Activated T-cell treated with anti-CD3 and anti-CD28 coated beads, Interleukin-2, amount 50 U/mL, for 48 hours (primary cell): ENCODE data around the gene NAGA.
"Not testable (repeated sequence)": the region's sequence is repeated elsewhere in the genome, so short reads cannot be mapped to it uniquely, and the experiment has no call there.

Experiments
- DNase-seq, 2 experiments: peaks; one replicate each; pipeline ENCODE4 v3.0.0-alpha.2; 2020

The NAGA gene

GRCh38 chr22:42070517-42071422, at the start of gene NAGA:
TSS of gene NAGA (minus strand) at chr22:42070812. CDS start at chr22:42070297, 515 bp downstream.
- peak; percentile 92 to 94 for DNase-seq

DNA sequence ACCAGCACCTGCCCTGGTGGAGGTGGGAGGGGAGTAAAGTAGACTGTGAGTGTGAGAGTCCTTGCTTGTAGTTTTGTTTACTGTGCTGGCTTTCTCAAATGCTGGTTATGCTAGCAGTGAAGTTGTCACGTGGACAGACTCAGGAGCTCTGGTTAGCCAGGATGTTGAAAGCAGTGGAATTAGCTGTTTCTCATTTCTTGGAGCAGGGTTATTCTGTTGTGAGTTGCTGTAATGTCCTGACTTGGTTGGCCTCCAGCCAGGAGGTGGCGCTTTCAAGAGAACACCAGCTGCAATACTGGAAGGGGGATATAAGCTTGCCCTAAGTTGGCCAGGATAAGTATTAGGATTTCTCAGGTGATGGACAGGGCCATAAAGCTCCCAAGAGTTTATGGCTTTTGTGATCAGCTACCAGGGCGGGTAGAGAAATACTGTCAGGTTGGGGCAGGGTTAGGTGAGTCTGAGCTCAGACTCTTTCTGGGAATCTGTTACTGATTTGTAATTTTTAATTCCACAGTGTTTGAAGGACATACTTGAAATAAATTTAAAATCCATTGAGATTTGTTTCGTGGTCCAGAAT, 46.3 kb upstream of the NAGA start:
- DNase-seq, result no peak

DNA sequence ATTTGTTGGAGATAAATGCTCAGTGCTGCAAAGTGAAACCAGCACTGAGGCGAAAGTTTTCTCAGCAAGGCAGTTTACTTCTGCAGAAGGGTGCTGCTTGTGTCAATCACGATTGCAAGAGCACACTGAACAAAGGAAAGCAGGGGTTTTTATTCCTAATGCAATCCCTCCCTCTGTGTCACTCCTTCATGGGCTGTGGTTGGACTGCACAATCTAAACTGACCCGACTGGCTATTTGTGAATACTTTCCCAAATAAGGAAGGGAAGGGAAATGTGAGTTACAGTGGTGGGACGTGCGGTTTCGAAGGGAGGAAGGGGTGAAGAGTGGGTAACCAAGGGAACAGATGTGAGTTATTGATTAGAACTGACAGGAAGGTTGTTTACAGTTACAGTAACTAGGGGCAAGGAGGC, 44.8 kb upstream of the NAGA start:
- DNase-seq, result not testable (repeated sequence)

DNA sequence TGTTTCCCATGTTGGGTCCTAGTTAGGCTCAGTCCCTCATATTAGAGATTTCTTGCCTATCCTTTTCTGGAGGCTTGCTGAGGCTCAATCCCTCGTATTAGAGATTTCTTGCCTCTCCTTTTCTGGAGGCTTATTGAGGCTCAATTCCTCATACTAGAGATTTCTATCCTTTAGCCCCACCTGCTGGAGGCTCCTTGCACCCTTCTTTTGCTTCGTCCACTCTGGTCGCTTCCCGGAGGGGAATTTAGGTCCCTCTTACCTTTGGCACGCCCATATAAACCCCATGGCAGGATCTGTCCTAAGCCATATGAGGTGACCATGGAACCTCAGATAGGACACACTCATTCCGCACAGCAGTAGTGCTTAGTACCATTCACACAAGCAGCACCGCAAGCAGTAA, 44.1 kb upstream of the NAGA start:
- DNase-seq, result no peak

DNA sequence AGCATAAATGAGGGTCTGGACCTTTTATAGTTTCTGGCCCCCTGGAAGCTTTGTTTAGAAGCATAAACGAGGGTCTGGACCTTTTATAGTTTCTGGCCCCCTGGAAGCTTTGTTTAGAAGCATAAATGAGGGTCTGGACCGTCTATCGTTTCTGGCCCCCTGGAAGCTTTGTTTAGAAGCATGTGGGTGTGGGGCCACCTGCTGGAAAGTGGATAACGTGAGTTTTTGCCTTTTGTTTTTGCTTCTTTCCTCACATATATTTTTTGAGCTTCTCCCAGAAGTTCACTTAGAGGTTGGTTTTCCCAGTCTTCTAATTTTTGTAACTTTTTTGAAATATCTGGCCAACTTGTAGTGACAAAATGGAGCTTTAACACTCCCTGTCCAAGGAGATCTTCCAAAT, 42.2 kb upstream of the NAGA start:
- DNase-seq, result not testable (repeated sequence)

DNA sequence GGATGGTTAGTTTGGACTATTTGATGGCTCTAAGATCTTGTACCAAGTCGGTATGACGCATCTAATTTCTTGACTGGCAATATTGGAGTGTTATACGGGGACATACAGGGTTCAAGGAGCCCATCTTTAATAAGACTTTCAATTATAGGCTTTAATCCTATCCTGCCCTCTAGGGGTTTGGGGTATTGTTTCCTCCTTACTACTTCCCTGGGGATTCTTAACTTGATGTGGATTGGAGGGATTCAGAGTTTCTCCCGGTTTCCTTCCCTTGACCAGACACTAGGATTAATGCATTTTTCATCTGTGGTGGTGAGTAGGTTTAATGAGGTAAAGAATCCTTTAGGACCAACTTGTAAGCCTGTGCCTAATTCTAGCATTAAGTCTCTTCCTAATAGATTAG, 41.2 kb upstream of the NAGA start:
- no peak for DNase-seq

- DNase-seq, result no peak
Observed at GRCh38 chr22:42108848-42109247, 38.2 kb upstream of the NAGA start.

GRCh38 chr22:42104332-42104860, 33.8 kb upstream of the NAGA start:
- DNase-seq, result not testable (repeated sequence)

DNA sequence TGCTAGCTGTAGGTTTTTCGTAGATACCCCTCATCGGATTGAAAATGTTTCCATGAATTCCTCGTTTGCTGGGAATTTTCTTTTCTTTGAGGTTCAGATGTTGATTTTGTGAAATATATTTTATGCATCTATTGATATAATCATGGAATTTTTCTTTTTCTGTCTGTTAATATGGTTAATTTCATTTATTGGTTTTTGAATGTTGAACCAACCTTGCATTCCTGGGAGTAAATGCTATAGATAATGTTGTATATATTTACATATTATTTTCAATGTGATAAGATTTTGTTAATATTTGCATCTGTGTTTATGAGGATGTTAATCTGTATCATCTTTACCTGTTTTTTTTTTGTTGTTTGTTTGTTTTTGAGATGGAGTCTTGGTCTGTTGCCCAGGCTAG, 30.6 kb upstream of the NAGA start:
- no peak for DNase-seq

DNA sequence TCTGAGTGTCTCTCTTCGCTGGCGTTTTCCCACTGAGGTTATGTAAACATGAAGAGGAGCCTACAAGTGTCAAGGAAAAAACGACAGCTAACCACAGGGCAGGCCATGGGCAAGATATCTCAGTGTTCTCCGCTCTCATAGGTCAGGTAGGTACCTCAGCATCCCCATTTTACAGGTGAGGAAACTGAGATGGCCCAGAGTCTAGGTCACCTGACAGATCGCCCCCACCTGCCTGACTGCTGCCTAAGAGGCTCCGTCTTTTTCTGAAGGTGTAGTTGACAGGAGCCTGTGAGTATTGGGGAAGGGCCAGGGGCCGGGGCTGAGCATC, 20.8 kb upstream of the NAGA start:
- DNase-seq, result no peak

- DNase-seq, result peak; percentile 98 to 99
Observed at GRCh38 chr22:42090596-42091454, 20.2 kb upstream of the NAGA start, which contains the start of gene NDUFA6. TSS of gene NDUFA6 (minus strand) at chr22:42090772. CDS start at chr22:42090744, 28 bp downstream.

GRCh38 chr22:42086051-42086450, 15.4 kb upstream of the NAGA start:
- DNase-seq, result no peak

GRCh38 chr22:42084874-42085273, 14.3 kb upstream of the NAGA start:
- no peak for DNase-seq

- no peak for DNase-seq
Observed at GRCh38 chr22:42083119-42083518, 12.5 kb upstream of the NAGA start.

DNA sequence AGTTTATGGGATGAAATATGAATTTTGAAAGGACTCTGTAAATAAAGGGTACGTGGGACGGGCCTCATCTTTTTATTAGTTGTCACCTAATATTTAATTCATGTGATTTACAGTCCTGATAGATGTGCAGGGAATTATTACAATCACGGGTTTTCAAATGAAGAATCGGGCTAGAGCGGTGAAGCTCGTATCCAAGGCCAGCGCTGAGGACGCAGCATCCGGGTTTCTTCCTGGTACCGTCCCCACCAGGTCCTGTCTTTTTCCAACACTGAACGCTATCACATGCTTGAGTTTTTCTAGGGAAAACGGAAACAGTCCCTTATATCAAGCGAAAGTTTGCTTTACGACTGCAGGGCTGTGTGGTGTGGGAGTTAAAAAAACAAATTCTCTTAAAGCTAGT, 9.7 kb upstream of the NAGA start:
- DNase-seq, result peak in 1 of 2 experiments; percentile 20

DNA sequence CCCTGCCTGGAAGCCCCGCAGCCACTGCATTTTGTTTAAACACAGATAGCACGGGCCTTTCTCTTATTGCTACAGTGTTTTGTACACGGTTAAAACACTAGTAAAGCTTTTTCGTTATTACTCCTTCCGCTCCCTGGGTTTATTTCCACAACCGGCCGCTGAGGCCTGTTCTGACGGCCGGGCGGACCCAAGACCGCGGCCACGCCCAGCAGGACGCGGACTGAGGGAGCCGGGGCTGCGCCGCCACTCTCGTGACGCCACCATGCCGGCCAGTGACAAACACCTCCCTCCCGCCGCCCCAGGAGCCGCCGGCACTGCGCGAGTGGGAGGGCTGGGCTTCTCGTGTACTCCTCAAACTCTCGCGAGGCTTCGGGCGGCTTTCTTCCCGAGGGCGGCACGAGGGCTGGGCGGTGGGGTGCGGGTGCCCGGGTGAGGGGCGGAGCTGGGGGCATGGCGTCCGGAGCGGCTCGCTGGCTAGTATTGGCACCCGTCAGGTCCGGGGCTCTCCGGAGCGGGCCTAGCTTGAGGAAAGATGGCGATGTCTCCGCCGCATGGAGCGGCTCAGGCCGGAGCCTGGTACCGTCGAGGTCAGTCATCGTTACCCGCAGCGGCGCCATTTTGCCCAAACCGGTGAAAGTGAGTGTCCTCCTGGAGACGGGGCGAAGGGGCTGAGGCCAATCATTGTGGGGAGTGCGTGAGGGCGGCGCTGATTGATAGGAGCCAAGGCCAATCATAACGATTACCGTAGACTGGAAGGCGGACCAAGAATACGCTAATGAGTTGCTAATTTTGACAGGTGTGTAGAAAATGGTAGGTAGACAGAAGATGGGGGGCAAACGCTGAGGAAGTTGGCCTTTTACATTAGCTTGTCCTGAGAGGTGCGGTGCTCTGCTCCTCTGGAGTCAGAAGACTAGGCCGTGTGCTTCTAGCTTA, 9.0 kb upstream of the NAGA start, which contains the start of gene SMDT1:
TSS of gene SMDT1 (plus strand) at position 382 of the 933 bp plus-strand sequence. CDS start at position 451, 69 bp downstream.
- peak; percentile 98 for DNase-seq

DNA sequence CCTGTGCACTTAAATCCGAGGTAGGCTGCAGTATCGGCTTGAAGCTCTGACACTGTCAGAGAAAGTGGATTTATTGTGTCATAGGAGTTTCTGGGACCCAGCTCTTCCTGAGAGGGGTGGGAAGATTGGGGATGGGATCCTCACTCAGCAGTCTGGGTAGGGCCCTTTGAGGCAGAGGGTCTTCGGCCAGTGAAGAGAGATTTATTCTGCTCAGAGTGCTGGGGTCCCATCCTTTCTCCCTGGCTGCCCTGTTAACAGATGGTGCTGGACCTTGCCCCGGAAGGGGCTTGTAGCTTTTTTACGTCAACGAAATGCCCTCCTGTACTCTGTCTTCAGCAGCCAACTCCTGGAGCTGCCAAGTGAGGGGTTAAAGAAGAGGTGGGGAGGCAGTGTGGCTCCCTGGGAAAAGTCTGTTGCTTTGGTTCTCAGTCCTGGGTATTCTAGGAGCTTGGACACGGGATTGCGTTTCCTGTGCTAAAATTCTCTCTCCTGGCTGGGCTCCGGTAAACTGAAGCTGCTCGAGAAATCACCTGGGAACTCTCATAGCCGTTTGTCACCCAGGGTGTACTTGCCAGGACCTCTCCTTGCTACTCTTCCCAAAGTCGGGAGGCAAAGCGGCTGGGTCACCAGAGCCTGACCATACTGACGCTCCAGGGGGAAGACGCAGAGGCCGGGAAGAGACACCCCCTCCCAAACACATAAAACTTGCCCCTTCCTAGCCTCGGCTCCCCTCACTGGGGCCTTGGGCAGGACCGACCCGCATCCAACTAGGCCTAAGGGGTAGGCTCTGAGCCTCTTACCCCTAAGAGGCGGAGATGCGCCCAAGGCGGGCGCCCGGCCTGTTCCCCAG, 8.1 kb upstream of the NAGA start:
- DNase-seq, result no peak

GRCh38 chr22:42077486-42078125, 7.0 kb upstream of the NAGA start:
- DNase-seq, result no peak

DNA sequence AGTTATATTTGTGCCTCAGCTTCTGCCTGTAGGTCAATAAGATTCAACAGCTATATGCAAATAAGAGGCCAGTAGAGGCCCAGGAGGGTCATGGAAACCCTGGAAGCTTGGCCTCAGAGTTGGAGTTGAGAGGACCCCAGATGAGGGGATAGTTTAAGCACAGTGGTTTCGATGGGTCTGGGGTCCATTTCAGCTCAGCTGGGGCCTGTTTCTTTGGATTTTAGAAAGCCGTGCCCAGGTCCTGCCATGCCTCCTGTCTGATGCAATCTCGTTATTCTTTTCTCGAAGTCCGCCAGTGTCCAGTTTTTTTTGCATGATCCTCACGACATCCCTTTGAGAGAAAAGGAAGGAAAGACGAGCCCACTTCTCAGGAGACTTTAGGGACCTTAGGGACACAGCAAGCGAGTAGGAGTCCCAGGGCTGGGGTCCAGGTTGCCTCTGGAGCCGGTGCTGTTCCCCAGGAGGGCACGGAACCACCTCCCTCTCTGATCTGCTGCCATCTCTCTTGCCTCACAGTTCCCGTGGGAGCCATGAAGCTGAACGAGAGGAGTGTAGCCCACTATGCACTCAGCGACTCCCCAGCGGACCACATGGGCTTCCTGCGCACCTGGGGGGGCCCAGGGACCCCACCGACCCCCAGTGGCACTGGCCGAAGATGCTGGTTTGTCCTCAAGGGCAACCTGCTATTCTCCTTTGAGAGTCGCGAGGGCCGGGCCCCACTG, 6.3 kb upstream of the NAGA start:
- DNase-seq, result no peak
